Measurements from ENCODE around the gene NOTO.

The NOTO gene

GRCh38 chr2:73257021-73257420 lies 54.6 kb downstream of the NOTO start:
- H3K9me3 ChIP-seq (replicated peaks; ENCODE audit: insufficient read depth, low read length) = no peaks in the 10 kb centered on the region
- no peak for DNase-seq

GRCh38 chr2:73257425-73258125 lies 55.2 kb downstream of the NOTO start:
- Histone ChIP-seq H3K27me3 (replicated peaks; ENCODE audit: insufficient read depth, low read length) (no peaks in the 10 kb centered on the region), H3K4me3 (ENCODE audit: low read length) (no peak overlapping the region), H3K4me2 (ENCODE audit: low read depth, low read length) (no peak overlapping the region), H3F3A (ENCODE audit: insufficient read depth, low read length) (no peaks in the 10 kb centered on the region; the same call in 1 of the 2 replicates), H4K20me1 (ENCODE audit: insufficient read depth, low read length) (no peaks in the 10 kb centered on the region), H3K9ac (ENCODE audit: low read length) (no peak overlapping the region), H3K9me3 (replicated peaks; ENCODE audit: insufficient read depth, low read length) (no peaks in the 10 kb centered on the region), H3K79me2 (ENCODE audit: low read length) (no peaks in the 10 kb centered on the region), H3K36me3 (replicated peaks; ENCODE audit: insufficient read depth, low read length) (no peaks in the 10 kb centered on the region), H3K9me2 (replicated peaks; ENCODE audit: insufficient read depth, low read length) (no peaks in the 10 kb centered on the region), H3K27ac (ENCODE audit: low read length) (no peak overlapping the region), H2AFZ (ENCODE audit: low read length) (no peak overlapping the region), H3K4me1 (ENCODE audit: low read length) (no peaks in the 10 kb centered on the region)
- TF ChIP-seq, protein P1, sequence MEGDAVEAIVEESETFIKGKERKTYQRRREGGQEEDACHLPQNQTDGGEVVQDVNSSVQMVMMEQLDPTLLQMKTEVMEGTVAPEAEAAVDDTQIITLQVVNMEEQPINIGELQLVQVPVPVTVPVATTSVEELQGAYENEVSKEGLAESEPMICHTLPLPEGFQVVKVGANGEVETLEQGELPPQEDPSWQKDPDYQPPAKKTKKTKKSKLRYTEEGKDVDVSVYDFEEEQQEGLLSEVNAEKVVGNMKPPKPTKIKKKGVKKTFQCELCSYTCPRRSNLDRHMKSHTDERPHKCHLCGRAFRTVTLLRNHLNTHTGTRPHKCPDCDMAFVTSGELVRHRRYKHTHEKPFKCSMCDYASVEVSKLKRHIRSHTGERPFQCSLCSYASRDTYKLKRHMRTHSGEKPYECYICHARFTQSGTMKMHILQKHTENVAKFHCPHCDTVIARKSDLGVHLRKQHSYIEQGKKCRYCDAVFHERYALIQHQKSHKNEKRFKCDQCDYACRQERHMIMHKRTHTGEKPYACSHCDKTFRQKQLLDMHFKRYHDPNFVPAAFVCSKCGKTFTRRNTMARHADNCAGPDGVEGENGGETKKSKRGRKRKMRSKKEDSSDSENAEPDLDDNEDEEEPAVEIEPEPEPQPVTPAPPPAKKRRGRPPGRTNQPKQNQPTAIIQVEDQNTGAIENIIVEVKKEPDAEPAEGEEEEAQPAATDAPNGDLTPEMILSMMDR (IDR thresholded peaks at IDR 0.05; ENCODE audit: low read length) = no peak
- TF ChIP-seq EZH2phosphoT487 (IDR thresholded peaks at IDR 0.05; ENCODE audit: low read length) = no peak
- TF ChIP-seq EZH2 (optimal IDR thresholded peaks at IDR 0.05; ENCODE audit: low read depth, low read length) = no peak
- DNase-seq = no peak

More at GRCh38 chr2:73257021-73257420, 54.6 kb downstream of the NOTO start:
- no peaks in the 10 kb centered on the region for H3K79me2 ChIP-seq (ENCODE audit: low read length)
- H4K20me1 ChIP-seq (ENCODE audit: insufficient read depth, low read length) = no peaks in the 10 kb centered on the region
- H3K4me2 ChIP-seq (ENCODE audit: low read depth, low read length) = no peak overlapping the region
- H3K27me3 ChIP-seq (replicated peaks; ENCODE audit: insufficient read depth, low read length) = no peaks in the 10 kb centered on the region
- H3K4me1 ChIP-seq (ENCODE audit: low read length) = no peaks in the 10 kb centered on the region
- no peaks in the 10 kb centered on the region for H3K9me2 ChIP-seq (replicated peaks; ENCODE audit: insufficient read depth, low read length)
- no peak overlapping the region for H2AFZ ChIP-seq (ENCODE audit: low read length)
- H3K4me3 ChIP-seq (ENCODE audit: low read length) = no peak overlapping the region
- H3K36me3 ChIP-seq (replicated peaks; ENCODE audit: insufficient read depth, low read length) = no peaks in the 10 kb centered on the region
- no peak for TF ChIP-seq EZH2 (optimal IDR thresholded peaks at IDR 0.05; ENCODE audit: low read depth, low read length)
- TF ChIP-seq EZH2phosphoT487 (IDR thresholded peaks at IDR 0.05; ENCODE audit: low read length) = no peak
- TF ChIP-seq, protein P1 (IDR thresholded peaks at IDR 0.05; ENCODE audit: low read length) = no peak
- H3K27ac ChIP-seq (ENCODE audit: low read length) = no peak overlapping the region
- no peaks in the 10 kb centered on the region; the same call in 1 of the 2 replicates for H3F3A ChIP-seq (ENCODE audit: insufficient read depth, low read length)
- H3K9ac ChIP-seq (ENCODE audit: low read length) = no peak overlapping the region

GRCh38 chr2:73258186-73258912 lies 56.0 kb downstream of the NOTO start:
- no peaks in the 10 kb centered on the region for H4K20me1 ChIP-seq (ENCODE audit: insufficient read depth, low read length)
- H3K4me3 ChIP-seq (ENCODE audit: low read length) = no peak overlapping the region
- H3K9ac ChIP-seq (ENCODE audit: low read length) = no peak overlapping the region
- no peak overlapping the region for H2AFZ ChIP-seq (ENCODE audit: low read length)
- no peaks in the 10 kb centered on the region for H3K36me3 ChIP-seq (replicated peaks; ENCODE audit: insufficient read depth, low read length)
- no peaks in the 10 kb centered on the region for H3K27me3 ChIP-seq (replicated peaks; ENCODE audit: insufficient read depth, low read length)
- H3K4me2 ChIP-seq (ENCODE audit: low read depth, low read length) = no peak overlapping the region
- H3K79me2 ChIP-seq (ENCODE audit: low read length) = no peaks in the 10 kb centered on the region
- no peaks in the 10 kb centered on the region; the same call in 1 of the 2 replicates for H3F3A ChIP-seq (ENCODE audit: insufficient read depth, low read length)
- H3K27ac ChIP-seq (ENCODE audit: low read length) = no peak overlapping the region
- H3K9me3 ChIP-seq (replicated peaks; ENCODE audit: insufficient read depth, low read length) = no peaks in the 10 kb centered on the region
- no peak for TF ChIP-seq EZH2 (optimal IDR thresholded peaks at IDR 0.05; ENCODE audit: low read depth, low read length)
- TF ChIP-seq, protein P1 (IDR thresholded peaks at IDR 0.05; ENCODE audit: low read length) = no peak
- no peak for TF ChIP-seq EZH2phosphoT487 (IDR thresholded peaks at IDR 0.05; ENCODE audit: low read length)
- DNase-seq = no peak
- no peaks in the 10 kb centered on the region for H3K9me2 ChIP-seq (replicated peaks; ENCODE audit: insufficient read depth, low read length)
- no peaks in the 10 kb centered on the region for H3K4me1 ChIP-seq (ENCODE audit: low read length)

All from MM.1S (cell line).